Kasumi-1 (cell line): Measurements from ENCODE around the gene SLC12A7.
"Not testable (repeated sequence)": the region's sequence is repeated elsewhere in the genome, so short reads cannot be mapped to it uniquely, and the experiment has no call there.

ENCODE experiments used
- DNase-seq, 2 experiments: peaks; one replicate each; lab custom pipeline; 2025; lab: John Stamatoyannopoulos, UW

SLC12A7 gene

GRCh38 chr5:1006656-1007071 is 105.2 kb downstream of the SLC12A7 start:
- no peak for DNase-seq

- no peak for DNase-seq
Observed at GRCh38 chr5:1005904-1006655, 105.8 kb downstream of the SLC12A7 start.

DNA sequence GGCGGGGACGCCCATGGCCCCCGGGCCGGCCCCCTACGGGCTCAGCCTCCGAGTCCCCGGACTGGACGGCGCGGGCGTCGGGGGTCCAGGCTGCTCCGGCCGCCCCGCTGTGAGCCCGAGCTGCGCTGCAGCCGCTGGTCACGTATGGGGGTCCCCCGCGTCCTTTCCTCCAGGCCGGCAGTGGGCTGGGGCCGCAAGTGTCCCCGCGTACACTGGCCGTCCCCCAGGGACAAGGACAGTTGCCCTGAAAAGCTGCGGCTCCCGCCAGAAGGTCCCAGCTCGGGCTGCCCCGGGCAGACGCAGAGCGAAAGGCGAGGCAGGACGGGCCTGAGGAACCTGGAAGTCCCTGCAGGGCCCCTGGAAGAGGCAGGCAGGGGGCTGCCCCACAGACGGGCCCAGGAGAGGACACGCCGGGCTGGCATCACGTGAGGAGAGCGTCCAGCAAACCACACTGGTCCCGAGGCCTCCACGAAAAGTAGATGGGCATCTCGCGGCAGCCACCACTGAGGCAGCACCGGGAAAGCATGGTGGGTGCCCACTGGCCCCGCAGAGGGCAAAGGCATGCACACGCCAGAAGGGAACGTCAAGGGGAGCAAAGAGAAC is 106.5 kb downstream of the SLC12A7 start:
- DNase-seq: no peak

- DNase-seq: peak in 1 of 2 experiments; percentile 4
Observed at GRCh38 chr5:1004461-1005248, 107.2 kb downstream of the SLC12A7 start.

DNA sequence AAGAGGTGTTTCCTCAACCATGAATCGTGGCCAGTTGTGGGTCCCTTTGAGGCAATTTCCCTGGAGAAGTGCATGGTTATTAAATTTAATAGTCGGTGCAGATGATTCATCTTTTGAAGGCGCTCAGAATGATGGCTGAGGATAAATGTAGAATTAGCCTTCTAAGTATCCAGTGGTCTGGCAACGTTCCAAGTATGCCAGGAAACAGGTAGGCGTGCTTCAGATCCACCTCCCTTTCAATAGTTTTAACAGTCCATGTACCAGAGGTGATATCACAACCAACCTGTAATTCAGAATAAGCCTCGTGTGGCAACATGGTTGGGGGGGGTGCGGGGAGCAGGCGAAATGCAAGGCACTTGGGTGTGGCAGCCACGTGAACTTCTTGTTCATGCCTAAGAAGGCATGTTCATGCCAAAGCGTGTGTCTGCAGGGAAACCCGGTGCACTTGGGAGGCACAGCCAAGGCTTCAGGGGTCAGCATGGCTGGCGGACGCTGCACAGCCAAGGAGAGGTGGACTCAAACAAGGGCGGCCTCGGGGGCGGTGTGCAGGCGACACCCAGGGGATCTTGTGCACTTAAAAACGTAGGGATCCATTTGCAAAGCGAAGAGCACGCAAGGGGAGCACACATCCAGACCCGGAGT is 108.4 kb downstream of the SLC12A7 start:
- no peak for DNase-seq

GRCh38 chr5:1002836-1003235 is 109.0 kb downstream of the SLC12A7 start:
- no peak for DNase-seq

- no peak for DNase-seq
Observed at GRCh38 chr5:1002271-1002546, 109.7 kb downstream of the SLC12A7 start.

DNA sequence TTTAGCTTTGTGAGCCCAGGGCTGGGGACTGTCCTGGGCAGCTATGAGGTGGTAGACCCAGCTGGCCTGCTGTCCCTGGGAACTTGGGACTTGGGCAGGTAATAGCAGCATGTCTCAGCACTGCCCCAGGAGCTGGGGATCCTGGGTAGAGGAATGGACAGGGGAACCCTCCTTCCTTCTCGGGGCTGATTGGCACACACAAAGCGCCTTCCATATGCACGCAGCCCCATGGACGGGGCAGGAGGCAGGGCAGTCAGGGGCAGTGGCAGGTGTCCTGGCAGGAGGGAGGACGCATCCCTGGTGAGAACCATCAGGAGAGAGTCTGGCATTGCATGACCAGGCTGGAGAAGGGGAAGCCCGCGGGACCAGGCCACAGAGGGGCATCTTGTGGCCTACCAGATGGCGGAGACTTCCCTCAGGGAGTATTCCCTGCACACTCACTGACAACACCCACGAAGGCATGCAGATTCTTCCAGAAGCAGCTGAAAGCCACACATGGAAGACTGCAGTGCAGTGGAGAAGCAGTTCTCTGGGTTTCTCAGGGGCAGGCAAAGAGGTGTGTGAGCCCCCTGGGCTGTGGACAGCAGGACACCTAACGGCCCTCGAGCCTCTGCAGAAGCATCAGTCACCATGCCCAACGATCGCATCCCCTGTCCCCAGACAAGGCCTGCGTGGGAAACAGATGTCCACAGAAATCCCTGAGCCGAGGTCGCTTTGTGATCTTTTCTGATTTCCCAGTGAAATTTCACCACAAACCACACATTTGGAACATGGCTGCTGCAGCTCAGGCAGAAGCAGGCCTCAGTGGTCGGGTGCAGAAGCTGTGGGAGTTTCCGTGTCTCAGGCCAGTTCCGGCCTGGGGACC is 110.2 kb downstream of the SLC12A7 start:
- DNase-seq: no peak

GRCh38 chr5:1000831-1001230 is 111.0 kb downstream of the SLC12A7 start:
- DNase-seq: not testable (repeated sequence)
